ENCODE measurements around the gene QSOX2. TPM values are rescaled to one million over a fixed set of nuclear protein-coding genes. Genes with fewer than 3 reads are reported as not detected.

The QSOX2 gene
- total RNA-seq, 1 donor: 12.7 TPM

DNA sequence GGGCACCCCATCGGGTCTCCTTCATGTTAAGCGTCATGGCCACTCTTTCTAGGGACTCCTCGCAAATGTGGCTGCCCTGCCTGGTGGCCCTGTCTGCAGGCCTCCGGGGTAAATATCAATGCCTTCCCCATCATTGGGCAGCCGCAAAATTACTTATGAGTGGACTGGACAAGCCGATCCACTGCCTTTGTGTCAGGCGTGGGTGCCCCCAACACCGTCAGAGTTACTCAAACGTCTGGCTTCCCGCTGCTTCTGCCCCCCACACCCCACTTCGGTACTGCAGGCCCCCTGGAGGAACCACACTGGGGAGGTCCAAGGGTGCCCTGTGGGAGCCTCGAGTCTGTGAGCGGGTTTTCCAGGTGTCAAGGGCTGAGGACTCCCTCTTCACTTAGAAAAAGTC is 44.4 kb downstream of the QSOX2 start:
- TF ChIP-seq CTCF (IDR thresholded peaks at IDR 0.05; ENCODE audit: extremely low read depth, low read depth, low read length): no peak
- H3K9me3 ChIP-seq (ENCODE audit: low read depth, low read length): no peaks in the 10 kb centered on the region
- peaks cover 21% of the 10 kb centered on the region for H4K20me1 ChIP-seq (ENCODE audit: insufficient read depth, low read length)
- DNase-seq (ENCODE audit: insufficient read length, low spot score, missing footprints): no peak
- H3K4me3 ChIP-seq (ENCODE audit: insufficient read depth, low read length): no peak overlapping the region
- H3K27ac ChIP-seq (ENCODE audit: low read depth, low read length): no peak overlapping the region
- no peak overlapping the region for H3K4me2 ChIP-seq (ENCODE audit: insufficient read depth, low read length)
- no peak overlapping the region for H2AFZ ChIP-seq (ENCODE audit: low read length)
- no peaks in the 10 kb centered on the region for H3K79me2 ChIP-seq (ENCODE audit: insufficient read depth, low read length)
- H3K36me3 ChIP-seq (ENCODE audit: insufficient read depth, low read length): no peaks in the 10 kb centered on the region
- H3K27me3 ChIP-seq (ENCODE audit: insufficient read depth, low read length): peaks cover 78% of the 10 kb centered on the region
- H3K4me1 ChIP-seq (ENCODE audit: insufficient read depth, low read length): no peaks in the 10 kb centered on the region

DNA sequence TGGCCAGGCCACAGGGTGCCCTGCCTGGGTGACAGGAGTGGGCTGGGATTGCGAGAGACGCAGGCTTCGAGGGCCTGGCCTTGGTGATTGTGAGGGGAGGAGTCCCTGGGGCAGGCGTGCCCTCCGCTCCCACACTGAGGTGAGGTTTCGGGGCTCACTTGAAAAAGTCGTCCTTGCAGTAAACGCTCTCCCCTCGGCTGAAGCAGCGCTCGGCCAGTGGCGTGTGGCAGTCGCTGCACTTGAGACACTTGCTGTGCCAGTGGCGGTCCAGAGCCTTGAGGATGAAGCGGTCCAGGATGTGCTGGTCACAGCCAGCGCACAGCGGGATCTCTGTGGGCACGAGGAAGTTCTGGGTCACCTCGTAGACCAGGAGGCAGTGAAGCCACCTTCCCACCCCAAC is 45.2 kb downstream of the QSOX2 start:
- Histone ChIP-seq H3K4me2 (ENCODE audit: insufficient read depth, low read length) (no peak overlapping the region), H3K4me3 (ENCODE audit: insufficient read depth, low read length) (no peak overlapping the region), H3K36me3 (ENCODE audit: insufficient read depth, low read length) (no peaks in the 10 kb centered on the region), H3K79me2 (ENCODE audit: insufficient read depth, low read length) (no peaks in the 10 kb centered on the region), H3K27ac (ENCODE audit: low read depth, low read length) (no peak overlapping the region), H3K4me1 (ENCODE audit: insufficient read depth, low read length) (no peaks in the 10 kb centered on the region), H4K20me1 (ENCODE audit: insufficient read depth, low read length) (peaks cover 16% of the 10 kb centered on the region), H2AFZ (ENCODE audit: low read length) (no peak overlapping the region), H3K9me3 (ENCODE audit: low read depth, low read length) (no peaks in the 10 kb centered on the region), H3K27me3 (ENCODE audit: insufficient read depth, low read length) (peaks cover 84% of the 10 kb centered on the region)
- DNase-seq (ENCODE audit: insufficient read length, low spot score, missing footprints): no peak
- no peak for TF ChIP-seq CTCF (IDR thresholded peaks at IDR 0.05; ENCODE audit: extremely low read depth, low read depth, low read length)

GRCh38 chr9:136199391-136200288 is 46.0 kb downstream of the QSOX2 start:
- H3K9me3 ChIP-seq (ENCODE audit: low read depth, low read length): no peaks in the 10 kb centered on the region

More at GRCh38 chr9:136199391-136200288, 46.0 kb downstream of the QSOX2 start:
- no peak for DNase-seq (ENCODE audit: insufficient read length, low spot score, missing footprints)
- H3K79me2 ChIP-seq (ENCODE audit: insufficient read depth, low read length): no peaks in the 10 kb centered on the region
- H3K27me3 ChIP-seq (ENCODE audit: insufficient read depth, low read length): peaks cover 88% of the 10 kb centered on the region
- H3K4me2 ChIP-seq (ENCODE audit: insufficient read depth, low read length): no peak overlapping the region
- no peak overlapping the region for H3K27ac ChIP-seq (ENCODE audit: low read depth, low read length)
- TF ChIP-seq CTCF (IDR thresholded peaks at IDR 0.05; ENCODE audit: extremely low read depth, low read depth, low read length): no peak
- H3K36me3 ChIP-seq (ENCODE audit: insufficient read depth, low read length): no peaks in the 10 kb centered on the region
- no peak overlapping the region for H3K4me3 ChIP-seq (ENCODE audit: insufficient read depth, low read length)
- no peak overlapping the region for H2AFZ ChIP-seq (ENCODE audit: low read length)
- H4K20me1 ChIP-seq (ENCODE audit: insufficient read depth, low read length): peaks cover 12% of the 10 kb centered on the region
- H3K4me1 ChIP-seq (ENCODE audit: insufficient read depth, low read length): no peaks in the 10 kb centered on the region
